Stimulated activated CD4-positive, alpha-beta T cell treated with anti-CD3 and anti-CD28 coated beads, Interleukin-2, amount 100 ng/mL, for 4 hours (primary cell): Measurements from ENCODE around the gene CARD10.
A peak's percentile ranks its signal among the peaks of the same experiment; 100 is the strongest.
"Not testable (repeated sequence)": the region's sequence is repeated elsewhere in the genome, so short reads cannot be mapped to it uniquely, and the experiment has no call there.

Experiments used
- DNase-seq: peaks from one replicate; pipeline ENCODE4 v3.0.0-alpha.2; 2020; ENCODE audit warnings: low read depth

Gene CARD10

DNA sequence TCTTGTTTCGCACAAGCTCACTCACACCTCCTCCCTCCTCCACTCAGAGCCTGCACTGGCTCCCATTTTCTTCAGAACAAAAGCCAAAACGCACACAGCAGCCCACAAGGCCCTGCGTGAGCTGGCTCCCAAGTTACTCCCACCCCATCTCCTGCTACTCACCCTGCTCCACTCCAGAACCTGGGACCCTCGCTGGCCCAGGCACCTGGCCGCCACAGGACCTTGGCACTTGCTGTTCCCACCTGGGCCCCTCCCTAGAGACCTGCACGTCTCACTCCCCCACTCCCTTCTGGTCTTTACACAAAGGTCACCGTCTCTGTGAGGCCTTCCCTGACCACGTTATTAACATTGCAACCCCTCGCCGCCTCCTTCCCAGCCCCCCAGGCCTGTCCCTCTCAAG, 32.1 kb downstream of the CARD10 start:
- DNase-seq, result no peak

DNA sequence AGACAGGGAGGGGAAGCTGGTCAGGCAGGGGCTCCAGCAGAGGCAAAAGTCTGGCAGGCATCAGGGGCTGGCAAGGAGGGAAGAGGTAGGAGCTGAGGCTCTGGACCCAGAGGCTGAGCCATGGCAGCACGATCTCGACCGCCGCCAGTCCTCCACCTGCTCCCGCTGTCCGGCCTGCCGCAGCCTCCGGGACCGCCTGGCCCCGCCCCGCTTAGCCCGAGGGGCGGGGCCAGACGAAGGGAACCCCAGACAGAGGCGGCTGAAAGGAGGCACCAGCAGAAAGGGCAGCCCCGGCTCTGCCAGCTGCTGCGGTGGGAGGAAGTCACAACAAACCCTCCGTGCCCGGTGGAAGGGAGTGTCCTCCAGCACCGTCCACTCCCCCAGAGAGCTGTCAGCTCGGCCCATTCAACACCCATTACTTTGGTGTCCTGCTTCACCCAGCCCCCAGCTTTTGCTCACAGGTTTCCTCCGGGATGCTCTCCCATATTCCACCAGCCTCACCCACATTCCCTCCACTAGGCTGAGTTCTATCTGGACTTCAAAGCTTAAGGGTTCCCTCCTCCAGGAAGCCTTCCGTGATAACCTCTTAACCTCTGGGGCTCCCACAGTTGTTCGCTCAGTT, 32.9 kb downstream of the CARD10 start, which contains the start of gene MFNG:
Gene MFNG, minus strand, starts transcription at position 161 of the 622 bp plus-strand sequence. CDS start 207 bp downstream, outside the sequence.
- peak; percentile 68 for DNase-seq

DNA sequence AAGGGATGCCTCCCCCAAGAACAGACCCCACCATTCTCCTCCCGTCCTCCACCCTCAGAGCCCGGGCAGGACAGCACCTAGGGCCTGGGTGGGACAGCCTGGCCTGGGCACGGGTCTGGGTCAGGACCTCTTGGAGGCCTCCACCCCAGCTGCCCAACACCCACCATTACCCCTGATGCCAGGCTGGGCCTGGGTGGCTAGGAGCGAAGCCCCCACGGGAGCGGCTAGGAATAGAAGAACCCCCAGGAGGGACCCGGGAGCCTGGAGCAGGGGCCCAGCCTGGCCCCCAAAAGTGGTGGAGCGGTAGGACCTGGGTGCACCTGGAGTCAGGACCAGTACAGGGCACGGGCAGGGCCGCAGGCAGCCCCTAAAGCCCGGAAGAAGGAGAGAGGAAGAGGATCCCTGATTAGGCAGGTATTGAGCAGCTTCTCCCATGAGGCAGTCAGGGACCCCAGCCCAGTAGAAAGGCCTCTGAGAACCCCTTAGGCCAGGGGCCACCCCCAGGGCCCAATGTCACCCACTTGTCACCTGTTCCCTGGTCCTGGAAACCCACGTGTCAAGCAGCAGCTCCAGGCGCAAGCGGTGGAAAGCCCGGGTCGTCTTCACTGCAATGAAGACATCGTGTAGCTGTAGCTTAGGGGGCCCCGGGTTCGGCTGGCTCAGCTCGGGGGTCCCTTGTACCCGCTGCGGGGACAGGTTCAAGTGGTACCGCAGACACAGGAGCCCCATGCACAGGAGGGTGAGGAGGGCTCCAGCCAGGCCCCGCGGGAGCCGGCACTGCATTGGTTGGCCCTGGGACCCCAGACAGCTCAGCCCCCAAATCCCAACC, 33.6 kb downstream of the CARD10 start:
- DNase-seq, result peak; percentile 3

DNA sequence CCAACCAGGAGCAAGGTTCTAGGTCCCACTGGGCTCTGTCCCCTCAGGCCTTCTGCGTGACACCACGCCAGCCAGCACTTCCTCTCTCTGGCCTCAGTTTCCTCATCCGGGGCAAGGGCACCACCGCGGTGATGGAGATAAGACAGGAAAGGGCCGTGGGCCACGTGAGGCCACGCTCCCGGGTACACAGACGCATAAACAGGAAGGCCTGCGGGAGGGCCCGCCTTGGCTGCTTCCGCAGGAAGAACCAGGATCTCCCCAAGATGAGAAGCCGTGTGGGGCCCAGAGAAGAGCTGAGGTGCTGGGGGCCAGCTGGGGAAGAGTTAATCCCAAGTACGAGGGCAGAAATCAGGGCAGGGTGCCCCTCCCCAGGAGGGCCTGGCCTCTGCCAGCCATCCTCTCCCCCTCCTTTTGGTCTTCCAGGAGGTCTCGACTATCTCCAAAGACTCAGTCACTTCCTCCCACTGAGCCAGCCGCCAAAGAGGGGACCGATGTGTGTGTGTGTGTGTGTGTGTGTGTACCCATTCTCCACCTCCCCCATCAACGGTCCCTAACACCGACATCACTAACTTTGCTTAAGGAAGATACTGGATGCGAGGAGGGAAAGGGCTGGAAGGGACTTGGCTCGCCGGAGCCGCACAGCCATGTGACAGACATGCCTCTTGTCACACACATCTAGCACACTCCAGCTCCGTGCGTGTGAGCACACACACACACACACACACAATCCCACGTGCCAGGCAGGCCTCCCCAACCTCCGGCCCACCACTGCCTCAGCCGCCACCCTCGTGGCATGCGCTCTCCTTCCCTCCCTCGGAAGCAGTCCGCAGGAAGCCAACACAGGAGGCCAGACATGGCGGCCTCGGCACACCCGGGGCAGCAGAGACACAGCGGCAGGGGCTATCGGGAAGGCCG, 34.5 kb downstream of the CARD10 start:
- peak; percentile 54 for DNase-seq

DNA sequence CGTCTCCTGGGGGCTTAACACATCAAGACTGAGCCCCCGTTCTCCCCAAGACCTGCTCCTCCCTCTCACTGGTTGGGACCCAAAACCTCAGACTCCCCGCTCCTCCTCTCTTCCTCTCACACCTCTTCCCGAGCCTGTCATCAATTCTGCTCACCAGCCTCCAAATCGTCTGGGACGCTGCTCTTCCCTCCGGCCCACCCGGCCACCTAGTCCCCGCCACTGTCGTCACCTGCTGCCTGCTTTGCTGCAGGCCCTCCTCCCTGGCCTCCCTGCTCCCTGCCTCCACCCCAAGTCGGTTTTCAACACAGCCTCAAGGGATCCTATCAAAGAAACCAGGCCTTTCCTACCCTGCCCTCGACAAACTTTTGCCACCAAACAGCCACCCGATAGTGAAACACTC, 36.2 kb downstream of the CARD10 start:
- no peak for DNase-seq

DNA sequence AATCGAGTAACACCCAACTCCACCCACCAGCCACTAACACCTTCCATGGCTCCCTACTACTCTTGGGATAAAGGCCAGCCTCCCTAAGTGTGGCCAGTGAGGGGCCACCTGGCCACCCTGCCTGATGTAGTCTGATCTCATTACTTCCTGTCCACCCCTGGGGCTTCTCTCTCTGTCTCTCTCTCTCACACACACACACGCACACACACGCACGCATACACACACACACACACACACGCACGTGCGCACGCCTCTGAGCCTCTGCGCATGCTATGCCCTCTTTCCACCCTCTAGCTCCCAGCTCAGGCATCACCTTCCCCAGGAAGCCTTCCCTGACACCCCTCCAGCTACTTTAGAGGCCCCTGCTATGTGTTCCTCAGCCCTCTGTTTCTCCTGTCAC, 37.0 kb downstream of the CARD10 start:
- DNase-seq, result no peak

DNA sequence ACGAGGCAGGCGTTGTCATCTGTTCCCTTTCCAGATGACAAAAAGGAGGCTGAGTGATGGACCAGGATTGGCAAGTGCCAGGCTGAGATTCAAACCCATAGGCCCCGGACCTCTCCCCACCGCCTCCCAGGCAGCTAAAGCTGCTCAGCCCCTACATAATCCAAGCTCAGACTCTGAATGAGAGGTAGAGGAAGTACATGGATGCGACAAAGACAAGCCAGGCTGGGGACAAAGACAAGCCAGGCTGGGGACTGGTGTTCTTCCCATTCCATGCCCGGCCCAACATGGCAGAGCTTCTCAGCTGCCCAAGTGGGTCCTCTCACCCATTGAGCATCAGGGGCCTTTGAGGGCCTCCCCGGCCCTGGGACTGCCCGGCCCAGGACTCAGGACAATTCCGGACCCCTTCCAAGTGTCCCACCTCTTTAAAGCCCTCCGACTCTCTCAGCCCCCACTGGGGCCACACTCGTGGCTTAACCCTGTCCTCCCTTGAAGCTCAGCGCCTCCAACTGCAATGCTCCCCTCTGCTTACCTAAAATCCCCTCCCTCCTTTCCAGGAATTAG, 37.8 kb downstream of the CARD10 start:
- no peak for DNase-seq

DNA sequence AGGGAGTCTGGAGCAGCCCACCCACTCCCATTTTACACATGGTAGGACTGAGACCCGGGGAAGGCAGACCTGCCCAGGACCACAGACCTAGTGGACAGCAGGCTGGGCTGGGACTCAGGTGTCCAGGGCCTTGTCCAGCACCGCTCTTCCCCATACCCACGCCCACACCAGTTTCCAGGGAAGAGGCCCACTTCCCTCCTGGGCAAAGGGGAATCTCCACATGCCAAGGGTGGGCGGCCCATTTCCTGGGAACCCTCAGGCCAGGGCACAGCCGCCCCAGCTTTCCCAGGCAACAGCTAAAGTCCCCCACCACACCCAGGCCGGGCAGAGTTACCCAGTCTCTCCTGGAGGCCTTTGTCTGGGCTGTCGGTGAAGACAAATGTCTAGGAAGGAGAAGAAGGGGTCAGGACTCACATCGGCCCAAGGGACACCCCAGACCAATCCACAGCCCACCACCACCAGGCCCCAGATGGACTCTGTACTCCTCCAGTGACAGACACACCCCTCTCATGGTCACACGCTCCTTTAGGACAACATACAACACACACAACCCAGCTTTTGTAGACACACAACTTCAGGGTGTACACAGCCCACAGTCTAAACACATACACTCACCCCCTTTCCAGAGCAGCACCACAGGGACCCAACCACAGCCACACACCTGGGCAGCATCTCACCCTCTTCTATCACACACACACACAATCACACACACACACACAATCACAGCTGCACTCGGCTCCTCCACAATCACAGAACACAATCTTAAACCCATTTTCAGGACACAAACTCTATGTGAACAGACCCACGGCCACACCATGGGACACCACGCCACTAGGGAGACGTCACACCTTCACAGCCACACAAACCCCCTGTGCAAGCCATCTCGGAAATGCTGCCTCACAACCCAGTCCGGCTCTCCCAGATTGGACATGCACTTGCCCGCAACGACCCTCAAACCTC, 38.5 kb downstream of the CARD10 start:
- no peak for DNase-seq

DNA sequence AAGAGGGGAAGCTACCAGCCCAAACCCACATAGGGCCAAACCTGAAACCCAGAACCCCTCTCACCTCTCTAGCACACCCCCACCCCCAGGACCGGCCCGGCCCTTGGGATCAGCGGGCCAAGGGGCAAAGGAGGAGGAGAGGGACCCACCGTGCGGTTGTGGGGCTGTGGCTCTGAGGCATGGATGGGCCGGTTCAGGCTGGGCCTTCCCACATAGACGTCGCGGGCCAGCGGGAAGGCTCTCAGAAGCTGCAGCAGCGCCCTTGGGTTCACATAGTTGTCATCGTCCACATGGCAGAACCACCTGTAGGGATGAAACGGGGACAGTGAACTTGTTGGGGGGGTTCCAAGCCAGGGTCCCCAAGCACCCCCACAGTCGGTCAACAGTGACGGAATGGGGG, 40.0 kb downstream of the CARD10 start:
- no peak for DNase-seq

DNA sequence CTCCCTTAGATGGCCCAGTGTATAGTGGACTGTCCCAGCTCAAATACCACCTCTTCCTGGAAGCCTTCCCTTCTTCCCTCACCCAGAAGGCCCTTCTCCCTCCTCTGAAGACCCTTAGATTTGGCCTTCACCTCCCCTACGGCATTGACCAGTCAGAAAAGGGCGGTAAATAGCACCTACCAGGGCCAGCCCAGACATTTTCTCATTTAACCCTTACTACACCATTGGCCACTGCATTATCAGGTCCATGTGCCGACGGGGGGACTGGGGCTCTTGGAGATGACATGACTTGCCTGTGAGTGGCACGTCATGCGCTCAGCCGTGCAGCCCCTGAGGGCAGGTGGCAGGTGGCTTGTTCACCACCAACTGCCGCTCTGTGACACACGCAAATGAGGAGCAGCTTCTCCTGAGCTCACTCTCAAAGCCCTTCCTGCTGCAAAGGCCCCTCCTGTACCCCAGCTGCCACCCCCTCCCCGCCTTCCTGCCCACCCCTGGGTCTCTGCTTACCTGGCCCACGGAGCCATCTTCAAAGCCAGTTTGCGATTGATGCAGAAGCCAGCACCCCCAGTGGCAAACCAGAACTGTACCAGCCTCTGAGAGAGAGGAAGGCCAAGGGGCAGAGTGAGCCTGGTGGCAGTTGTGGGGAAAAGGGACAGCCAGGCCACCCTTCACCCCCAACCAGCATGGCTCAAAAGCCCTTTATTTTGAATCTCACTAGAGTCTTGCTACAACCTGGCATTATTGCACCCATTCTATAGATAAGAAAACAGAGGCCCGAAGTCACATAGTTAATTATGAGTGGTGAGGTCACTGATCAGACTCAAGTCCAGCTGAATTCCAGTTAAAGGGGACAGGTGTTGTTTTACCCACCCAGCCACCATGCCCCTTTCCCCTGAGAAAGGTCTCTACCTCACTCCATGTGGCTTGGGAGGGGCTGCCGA, 42.6 kb downstream of the CARD10 start:
- DNase-seq, result no peak

DNA sequence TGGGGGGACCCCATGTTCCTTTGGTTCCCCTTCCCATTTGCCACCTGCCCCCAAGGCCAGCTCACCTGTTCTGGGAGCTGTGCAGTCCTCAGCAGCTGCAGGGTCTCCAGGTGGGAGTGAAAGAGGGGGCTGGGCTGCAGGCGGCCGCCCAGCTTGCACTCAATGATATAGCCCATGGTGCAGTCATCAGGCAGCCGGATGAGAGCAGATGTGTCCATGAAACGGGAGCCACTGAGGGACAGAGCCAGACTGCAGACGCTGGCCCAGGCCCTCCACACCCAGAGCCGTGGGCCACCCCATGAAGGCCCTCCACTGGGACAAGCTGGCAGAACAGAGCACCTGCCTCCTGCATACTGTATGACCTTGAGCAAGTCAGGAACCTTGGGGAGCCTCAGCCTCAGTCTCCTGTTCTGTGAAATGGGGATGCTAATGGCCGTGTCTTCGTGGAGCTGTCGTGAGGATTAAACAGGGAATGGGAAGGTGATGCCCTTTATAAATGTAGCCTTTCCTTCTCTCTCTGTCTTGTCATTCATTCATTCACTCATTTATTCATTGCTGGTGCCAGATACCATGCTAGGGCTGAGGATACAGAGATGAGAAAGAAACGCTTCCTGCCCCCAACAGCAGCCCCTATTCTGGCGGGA, 44.6 kb downstream of the CARD10 start:
- no peak for DNase-seq

DNA sequence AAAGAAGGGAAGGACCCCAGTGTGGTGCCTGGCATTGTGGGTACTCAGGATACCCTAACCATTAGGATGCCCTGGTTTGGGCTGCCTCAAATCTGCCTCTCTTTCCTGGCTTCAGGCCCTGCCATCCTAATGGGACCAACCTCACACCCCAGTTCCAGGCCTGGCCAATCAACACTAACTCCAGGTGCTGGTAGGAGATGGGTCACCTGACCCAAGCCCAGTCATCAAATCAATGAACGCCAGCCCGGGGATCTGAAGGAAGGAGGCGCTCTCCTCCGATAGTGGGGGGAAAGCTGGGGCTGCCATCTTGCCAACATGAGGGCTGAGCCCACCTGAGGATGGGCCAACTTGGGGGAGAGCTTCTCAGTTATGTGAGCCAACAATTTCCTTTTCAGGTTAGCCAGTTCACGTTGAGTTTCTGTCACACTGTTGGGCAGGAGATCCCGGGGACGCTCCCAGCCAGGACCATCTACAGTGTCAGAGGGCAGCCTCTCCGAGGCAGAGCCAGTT, 45.7 kb downstream of the CARD10 start:
- DNase-seq, result no peak

DNA sequence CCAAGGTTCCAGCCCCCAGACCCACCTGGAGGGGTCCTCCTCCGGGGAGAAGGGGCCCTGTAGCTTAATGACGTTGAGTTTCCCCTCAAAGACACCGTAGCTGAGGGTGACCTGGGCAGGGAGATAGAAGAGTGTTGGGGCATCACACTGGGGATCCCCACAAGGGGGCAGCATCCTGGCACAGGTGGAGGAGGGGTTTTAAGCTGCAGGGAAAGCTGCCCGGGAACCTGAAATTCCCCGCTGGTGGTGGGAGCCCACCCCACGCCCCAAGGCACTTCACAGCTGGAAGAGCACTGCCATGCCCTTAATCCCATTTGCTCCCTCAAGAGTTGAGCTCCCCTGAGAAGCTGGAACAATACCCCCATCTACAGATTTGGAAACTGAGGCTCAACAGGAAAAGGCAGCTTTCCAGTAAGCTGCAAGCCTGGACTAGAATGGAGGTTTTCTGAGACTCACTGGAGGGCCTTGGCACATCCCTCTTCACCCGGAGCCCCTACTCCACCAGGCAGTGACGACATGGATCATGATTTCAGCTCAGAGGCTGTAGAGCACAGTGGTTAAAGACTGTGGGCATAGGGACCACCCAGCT, 46.7 kb downstream of the CARD10 start:
- peak; percentile 28 for DNase-seq

DNA sequence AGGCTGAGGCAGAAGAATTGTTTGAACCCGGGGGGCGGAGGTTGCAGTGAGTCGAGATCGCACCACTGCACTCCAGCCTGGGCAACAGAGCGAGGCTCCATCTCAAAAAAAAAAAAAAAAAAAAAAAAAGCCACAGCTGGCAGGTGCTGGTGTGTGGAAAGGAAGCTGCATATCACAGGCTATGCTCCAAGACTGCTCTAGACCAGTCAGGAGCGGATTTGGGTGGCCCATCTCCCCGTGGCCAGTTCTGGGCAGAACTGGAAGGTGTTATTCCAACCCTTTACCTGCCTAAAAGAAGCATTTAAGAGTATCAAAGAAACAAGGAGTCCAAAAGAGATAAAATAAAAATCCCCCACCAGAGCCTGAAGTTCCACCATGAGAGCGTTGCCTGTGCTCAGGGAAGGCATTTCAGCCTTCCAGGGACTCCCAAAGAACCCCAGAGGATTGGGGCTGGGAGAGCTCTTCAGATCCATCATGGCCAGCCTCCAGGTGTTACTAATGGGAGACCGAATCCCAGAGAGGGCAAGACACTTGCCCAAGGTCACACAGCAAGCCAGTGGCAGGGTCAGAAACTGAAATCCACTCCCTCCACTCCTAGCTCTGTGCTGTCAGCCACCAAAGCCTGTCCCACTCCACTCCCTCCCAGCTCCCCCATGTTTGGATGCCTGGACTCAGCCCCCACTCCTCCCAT, 47.3 kb downstream of the CARD10 start:
- DNase-seq, result no peak

DNA sequence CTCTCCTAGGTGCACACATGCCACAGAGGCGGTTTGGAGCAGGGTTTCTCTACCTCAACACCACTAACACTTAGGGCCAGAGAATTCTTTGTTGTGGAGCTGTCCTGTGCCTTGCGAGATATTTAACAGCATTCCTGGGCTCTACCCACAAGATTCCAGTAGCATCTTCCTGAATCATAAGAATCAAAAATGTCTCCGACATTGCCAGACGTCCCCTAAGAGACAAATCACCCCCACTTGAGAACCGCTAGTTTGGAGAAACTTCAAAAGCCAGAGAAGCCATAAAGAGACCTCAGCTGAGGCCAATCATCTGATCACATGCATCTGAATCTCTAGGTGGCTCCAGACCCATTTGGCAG, 49.1 kb downstream of the CARD10 start:
- no peak for DNase-seq

DNA sequence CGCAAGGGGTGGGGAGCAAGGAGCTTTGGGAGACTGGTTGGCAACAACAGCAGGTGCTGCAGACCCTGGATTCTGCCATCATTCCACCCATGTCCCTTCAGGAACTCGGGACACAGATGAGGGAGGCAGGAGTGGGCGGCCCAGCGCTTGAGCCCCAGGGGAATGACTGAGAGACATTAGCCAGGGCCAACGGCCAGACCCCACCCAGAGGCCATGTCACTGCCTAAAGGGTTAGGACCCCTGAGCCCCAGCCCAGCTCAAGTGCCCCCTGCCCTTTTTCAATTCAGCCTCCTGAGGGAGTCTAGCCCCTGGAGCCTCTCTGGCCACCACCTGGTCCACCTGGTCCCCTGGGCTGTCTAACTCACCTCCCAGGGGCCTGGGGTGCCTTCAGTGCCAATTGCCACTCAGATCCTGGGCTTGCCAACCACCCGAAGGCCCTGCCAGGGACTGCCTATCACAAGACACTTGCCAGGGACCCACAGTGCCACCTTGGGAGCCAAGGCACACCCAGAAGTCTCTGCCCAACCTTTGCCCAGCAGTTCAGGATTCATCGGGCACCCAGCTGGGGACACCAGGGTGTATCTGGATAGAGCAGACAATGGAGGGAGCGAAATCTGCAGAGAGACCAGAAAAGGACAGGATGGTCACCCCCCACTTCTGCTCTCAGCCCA, 49.7 kb downstream of the CARD10 start:
- no peak for DNase-seq

DNA sequence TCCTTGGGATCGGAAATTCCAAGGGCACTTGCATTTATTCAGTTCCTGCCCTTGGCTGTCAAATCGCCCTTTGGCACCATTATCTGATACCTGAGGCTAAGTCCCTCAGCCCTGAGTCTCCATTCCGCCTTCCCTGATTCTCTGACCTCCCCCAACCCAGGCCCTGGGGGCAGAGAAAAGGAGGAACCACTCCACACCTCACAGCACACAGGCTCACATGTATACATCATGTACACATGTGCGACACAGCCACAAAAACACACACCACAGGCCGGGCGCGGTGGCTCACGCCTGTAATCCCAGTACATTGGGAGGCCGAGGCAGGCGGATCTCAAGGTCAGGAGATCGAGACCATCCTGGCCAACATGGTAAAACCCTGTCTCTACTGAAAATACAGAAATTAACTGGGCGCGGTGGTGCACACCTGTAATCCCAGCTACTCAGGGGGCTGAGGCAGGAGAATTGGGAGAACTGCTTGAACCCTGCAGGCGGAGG, 51.0 kb downstream of the CARD10 start:
- not testable (repeated sequence) for DNase-seq
